Measurements from ENCODE around the gene SLC66A2.

SLC66A2 gene

DNA sequence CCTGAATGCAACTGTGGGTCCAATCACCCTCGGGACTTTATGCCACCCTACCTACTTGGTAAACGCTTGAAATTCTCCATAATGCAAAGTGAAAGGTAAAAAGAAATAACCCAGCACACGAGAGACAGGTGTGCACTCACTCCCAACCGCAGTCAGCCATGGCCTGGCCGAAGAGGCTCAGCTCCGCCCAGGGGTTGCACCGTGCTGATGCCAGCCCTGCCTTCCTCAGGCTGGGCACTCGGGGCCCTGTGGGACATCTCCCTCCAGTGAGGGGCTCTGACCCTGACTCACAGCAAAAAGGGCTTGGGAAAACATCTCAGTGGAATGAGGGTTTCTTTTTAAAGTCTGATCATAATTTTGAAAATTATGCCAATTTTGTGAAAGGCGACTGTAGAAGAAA is 13.3 kb downstream of the SLC66A2 start:
- TF ChIP-seq GABPA (IDR thresholded peaks at IDR 0.05; ENCODE audit: low read depth) (no peak), POLR2AphosphoS5 (IDR thresholded peaks at IDR 0.05; ENCODE audit: low read depth) (no peak), SPI1 (IDR thresholded peaks at IDR 0.05; ENCODE audit: borderline replicate concordance, low read depth) (no peak)
- TF ChIP-seq, protein P1, sequence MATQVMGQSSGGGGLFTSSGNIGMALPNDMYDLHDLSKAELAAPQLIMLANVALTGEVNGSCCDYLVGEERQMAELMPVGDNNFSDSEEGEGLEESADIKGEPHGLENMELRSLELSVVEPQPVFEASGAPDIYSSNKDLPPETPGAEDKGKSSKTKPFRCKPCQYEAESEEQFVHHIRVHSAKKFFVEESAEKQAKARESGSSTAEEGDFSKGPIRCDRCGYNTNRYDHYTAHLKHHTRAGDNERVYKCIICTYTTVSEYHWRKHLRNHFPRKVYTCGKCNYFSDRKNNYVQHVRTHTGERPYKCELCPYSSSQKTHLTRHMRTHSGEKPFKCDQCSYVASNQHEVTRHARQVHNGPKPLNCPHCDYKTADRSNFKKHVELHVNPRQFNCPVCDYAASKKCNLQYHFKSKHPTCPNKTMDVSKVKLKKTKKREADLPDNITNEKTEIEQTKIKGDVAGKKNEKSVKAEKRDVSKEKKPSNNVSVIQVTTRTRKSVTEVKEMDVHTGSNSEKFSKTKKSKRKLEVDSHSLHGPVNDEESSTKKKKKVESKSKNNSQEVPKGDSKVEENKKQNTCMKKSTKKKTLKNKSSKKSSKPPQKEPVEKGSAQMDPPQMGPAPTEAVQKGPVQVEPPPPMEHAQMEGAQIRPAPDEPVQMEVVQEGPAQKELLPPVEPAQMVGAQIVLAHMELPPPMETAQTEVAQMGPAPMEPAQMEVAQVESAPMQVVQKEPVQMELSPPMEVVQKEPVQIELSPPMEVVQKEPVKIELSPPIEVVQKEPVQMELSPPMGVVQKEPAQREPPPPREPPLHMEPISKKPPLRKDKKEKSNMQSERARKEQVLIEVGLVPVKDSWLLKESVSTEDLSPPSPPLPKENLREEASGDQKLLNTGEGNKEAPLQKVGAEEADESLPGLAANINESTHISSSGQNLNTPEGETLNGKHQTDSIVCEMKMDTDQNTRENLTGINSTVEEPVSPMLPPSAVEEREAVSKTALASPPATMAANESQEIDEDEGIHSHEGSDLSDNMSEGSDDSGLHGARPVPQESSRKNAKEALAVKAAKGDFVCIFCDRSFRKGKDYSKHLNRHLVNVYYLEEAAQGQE (IDR thresholded peaks at IDR 0.05; ENCODE audit: insufficient replicate concordance, low read depth), result no peak
- TF ChIP-seq, protein P2, sequence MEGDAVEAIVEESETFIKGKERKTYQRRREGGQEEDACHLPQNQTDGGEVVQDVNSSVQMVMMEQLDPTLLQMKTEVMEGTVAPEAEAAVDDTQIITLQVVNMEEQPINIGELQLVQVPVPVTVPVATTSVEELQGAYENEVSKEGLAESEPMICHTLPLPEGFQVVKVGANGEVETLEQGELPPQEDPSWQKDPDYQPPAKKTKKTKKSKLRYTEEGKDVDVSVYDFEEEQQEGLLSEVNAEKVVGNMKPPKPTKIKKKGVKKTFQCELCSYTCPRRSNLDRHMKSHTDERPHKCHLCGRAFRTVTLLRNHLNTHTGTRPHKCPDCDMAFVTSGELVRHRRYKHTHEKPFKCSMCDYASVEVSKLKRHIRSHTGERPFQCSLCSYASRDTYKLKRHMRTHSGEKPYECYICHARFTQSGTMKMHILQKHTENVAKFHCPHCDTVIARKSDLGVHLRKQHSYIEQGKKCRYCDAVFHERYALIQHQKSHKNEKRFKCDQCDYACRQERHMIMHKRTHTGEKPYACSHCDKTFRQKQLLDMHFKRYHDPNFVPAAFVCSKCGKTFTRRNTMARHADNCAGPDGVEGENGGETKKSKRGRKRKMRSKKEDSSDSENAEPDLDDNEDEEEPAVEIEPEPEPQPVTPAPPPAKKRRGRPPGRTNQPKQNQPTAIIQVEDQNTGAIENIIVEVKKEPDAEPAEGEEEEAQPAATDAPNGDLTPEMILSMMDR (IDR thresholded peaks at IDR 0.05; ENCODE audit: insufficient read depth, low read length), result no peak
- no peak for DNase-seq (ENCODE audit: low read depth in 1 of 2, low spot score in 1 of 2)
- Histone ChIP-seq H3K27me3 (ENCODE audit: insufficient read depth, poor library complexity, severe bottlenecking) (no peaks in the 10 kb centered on the region), H3K27ac (replicated peaks) (no peak overlapping the region), H3K4me3 (replicated peaks; ENCODE audit: insufficient read depth, low read length) (no peak overlapping the region)

DNA sequence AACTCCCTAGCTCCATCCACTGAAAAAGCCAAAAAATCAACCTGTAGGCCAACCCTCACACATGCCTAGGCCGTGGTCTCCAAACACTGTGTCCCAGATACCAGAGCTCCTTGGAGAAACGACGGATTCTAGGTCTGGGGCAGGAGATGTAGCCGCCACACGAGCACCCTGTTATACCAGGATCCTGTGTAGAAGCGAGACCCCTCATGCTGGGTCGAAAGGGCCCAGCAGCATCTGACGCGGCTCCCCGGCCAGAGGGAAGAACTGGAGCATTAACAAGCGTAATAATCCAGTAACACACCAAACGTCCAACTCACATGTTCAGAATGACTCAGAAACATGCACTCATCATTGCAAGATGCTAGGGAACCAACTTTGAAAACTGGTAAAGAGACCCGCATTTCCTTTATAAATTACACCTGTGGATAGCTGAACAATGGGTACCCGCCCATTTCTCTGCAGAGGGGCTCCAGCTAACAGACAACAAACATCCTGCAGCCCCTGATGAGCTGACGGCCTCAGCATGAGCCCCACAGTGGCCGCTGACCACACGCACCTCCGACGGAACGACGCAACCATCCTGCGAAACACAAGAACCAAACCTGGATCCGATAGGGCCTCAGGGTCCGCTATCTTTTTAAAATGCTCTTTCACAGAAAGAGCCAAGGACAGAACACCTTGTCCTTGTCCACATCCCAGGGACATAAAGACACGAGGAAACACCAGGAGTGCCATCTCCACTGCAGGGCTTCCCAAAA is 14.2 kb downstream of the SLC66A2 start:
- no peak for DNase-seq (ENCODE audit: low read depth in 1 of 2, low spot score in 1 of 2)
- no peaks in the 10 kb centered on the region for H3K27me3 ChIP-seq (ENCODE audit: insufficient read depth, poor library complexity, severe bottlenecking)
- TF ChIP-seq SPI1 (IDR thresholded peaks at IDR 0.05; ENCODE audit: borderline replicate concordance, low read depth) (no peak), GABPA (IDR thresholded peaks at IDR 0.05; ENCODE audit: low read depth) (no peak)
- TF ChIP-seq, protein P2 (IDR thresholded peaks at IDR 0.05; ENCODE audit: insufficient read depth, low read length), result no peak
- H3K4me3 ChIP-seq (replicated peaks; ENCODE audit: insufficient read depth, low read length), result no peak overlapping the region
- H3K27ac ChIP-seq (replicated peaks), result no peak overlapping the region

DNA sequence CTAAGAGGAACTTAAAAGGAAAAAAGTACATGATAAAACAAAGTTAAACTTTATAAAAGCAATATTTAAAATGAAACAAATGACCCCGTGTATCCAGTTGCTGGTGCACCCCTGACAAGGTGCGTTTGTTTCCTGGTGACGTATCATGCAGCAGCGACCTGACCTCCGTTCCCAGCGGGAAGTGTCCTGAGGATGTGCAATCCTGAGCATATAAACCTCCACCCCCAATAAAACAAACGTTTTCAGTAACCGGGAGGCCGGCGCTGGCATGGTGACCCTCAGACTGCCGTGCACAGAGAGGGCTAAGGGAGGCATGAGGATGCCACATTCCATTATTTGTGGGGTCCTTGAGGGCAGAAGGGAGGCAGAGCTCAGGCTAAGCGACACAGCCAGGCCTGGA is 14.8 kb downstream of the SLC66A2 start:
- H3K27me3 ChIP-seq (ENCODE audit: insufficient read depth, poor library complexity, severe bottlenecking), result no peaks in the 10 kb centered on the region
- TF ChIP-seq GABPA (IDR thresholded peaks at IDR 0.05; ENCODE audit: low read depth) (no peak), SPI1 (IDR thresholded peaks at IDR 0.05; ENCODE audit: borderline replicate concordance, low read depth) (no peak), POLR2AphosphoS5 (IDR thresholded peaks at IDR 0.05; ENCODE audit: low read depth) (no peak)
- TF ChIP-seq, protein P1 (IDR thresholded peaks at IDR 0.05; ENCODE audit: insufficient replicate concordance, low read depth), result no peak
- TF ChIP-seq, protein P2 (IDR thresholded peaks at IDR 0.05; ENCODE audit: insufficient read depth, low read length), result no peak
- no peak overlapping the region for H3K27ac ChIP-seq (replicated peaks)
- no peak for DNase-seq (ENCODE audit: low read depth in 1 of 2, low spot score in 1 of 2)
- no peak overlapping the region for H3K4me3 ChIP-seq (replicated peaks; ENCODE audit: insufficient read depth, low read length)

DNA sequence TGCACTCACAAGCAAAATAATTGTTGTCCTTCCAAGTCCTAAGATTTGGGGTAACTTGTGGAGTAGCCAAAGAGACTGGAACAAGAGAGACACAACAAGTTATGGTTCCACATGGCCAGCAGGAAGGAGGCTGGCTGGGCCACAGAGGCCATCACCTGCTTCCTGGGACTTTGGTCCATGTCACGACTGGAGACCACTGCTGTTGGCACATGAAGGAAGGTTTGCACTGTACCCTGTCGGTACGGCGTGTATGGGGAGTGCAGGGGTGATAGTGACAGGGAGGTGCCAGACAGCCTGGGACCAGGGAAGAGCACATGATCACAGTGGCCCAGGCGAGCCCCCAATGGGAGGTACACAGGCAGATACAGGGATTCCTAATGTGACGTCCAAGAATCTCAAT is 15.5 kb downstream of the SLC66A2 start:
- Histone ChIP-seq H3K4me3 (replicated peaks; ENCODE audit: insufficient read depth, low read length) (no peak overlapping the region), H3K27ac (replicated peaks) (no peak overlapping the region), H3K27me3 (ENCODE audit: insufficient read depth, poor library complexity, severe bottlenecking) (no peaks in the 10 kb centered on the region)
- DNase-seq (ENCODE audit: low read depth in 1 of 2, low spot score in 1 of 2), result no peak
- TF ChIP-seq, protein P2 (IDR thresholded peaks at IDR 0.05; ENCODE audit: insufficient read depth, low read length), result no peak
- TF ChIP-seq, protein P1 (IDR thresholded peaks at IDR 0.05; ENCODE audit: insufficient replicate concordance, low read depth), result no peak
- no peak for TF ChIP-seq GABPA (IDR thresholded peaks at IDR 0.05; ENCODE audit: low read depth)
- no peak for TF ChIP-seq POLR2AphosphoS5 (IDR thresholded peaks at IDR 0.05; ENCODE audit: low read depth)
- TF ChIP-seq SPI1 (IDR thresholded peaks at IDR 0.05; ENCODE audit: borderline replicate concordance, low read depth), result no peak
